Liver (tissue), 9 donors: Measurements from ENCODE around the gene IRAK1. TPM values are rescaled to one million over a fixed set of nuclear protein-coding genes. Genes with fewer than 3 reads are reported as not detected.

Experiments used
- DNase-seq: peaks from one replicate; pipeline ENCODE4 v3.0.0-alpha.2; 2017; ENCODE audit warnings: low spot score
- H3K27ac ChIP-seq, 2 donors: one replicate each; pipeline ENCODE4 v1.7.0; 2013; ENCODE audit warnings: inconsistent platforms in 2 of 2, low read length in 2 of 2, control low read depth in 1 of 2, low read depth in 1 of 2, mild to moderate bottlenecking in 1 of 2
- H3K27me3 ChIP-seq, 4 donors: one replicate each; pipeline versions ENCODE4 v1.6.1 to v1.7.0; 2013; ENCODE audit warnings: low read length in 3 of 4, inconsistent platforms in 1 of 4, mild to moderate bottlenecking in 1 of 4, moderate library complexity in 1 of 4; ENCODE audit not compliant: control insufficient read depth in 4 of 4, insufficient read depth in 4 of 4
- H3K36me3 ChIP-seq, 4 donors: one replicate each; pipeline versions ENCODE4 v1.6.1 to v1.7.0; 2013; ENCODE audit warnings: low read length in 3 of 4, mild to moderate bottlenecking in 3 of 4, low read depth in 1 of 4, moderate library complexity in 1 of 4; ENCODE audit not compliant: control insufficient read depth in 4 of 4, insufficient read depth in 3 of 4
- H3K4me1 ChIP-seq, 4 donors: one replicate each; pipeline versions ENCODE4 v1.6.1 to v1.7.0; 2013; ENCODE audit warnings: low read length in 3 of 4, mild to moderate bottlenecking in 3 of 4, moderate library complexity in 1 of 4; ENCODE audit not compliant: control insufficient read depth in 4 of 4, insufficient read depth in 4 of 4
- H3K4me3 ChIP-seq, 3 donors: one replicate each; pipeline versions ENCODE4 v1.6.1 to v1.7.0; 2013; ENCODE audit warnings: low read length in 3 of 3, control low read depth in 1 of 3, low read depth in 1 of 3, mild to moderate bottlenecking in 1 of 3
- H3K9ac ChIP-seq, 2 donors: one replicate each; pipeline ENCODE4 v1.7.0; 2013; ENCODE audit warnings: low read length in 2 of 2, mild to moderate bottlenecking in 2 of 2, moderate library complexity in 2 of 2, control low read depth in 1 of 2, low read depth in 1 of 2
- H3K9me3 ChIP-seq, 4 donors: one replicate each; pipeline versions ENCODE4 v1.6.1 to v1.7.0; 2013; ENCODE audit warnings: low read length in 3 of 4; ENCODE audit not compliant: control insufficient read depth in 4 of 4
- EGR1 ChIP-seq, 2 donors: IDR thresholded peaks; 2 replicates each; pipeline ENCODE4 v1.6.1; 2016 to 2018; ENCODE audit warnings: antibody characterized with exemption in 2 of 2, low read depth in 2 of 2
- FOXA1 ChIP-seq: IDR thresholded peaks from 2 replicates; pipeline ENCODE4 v1.6.1; 2016; ENCODE audit warnings: antibody characterized with exemption
- FOXA2 ChIP-seq: IDR thresholded peaks from 2 replicates; pipeline ENCODE4 v1.6.1; 2016; ENCODE audit warnings: antibody characterized with exemption
- GABPA ChIP-seq, 2 donors: IDR thresholded peaks in 1 of 2; conservative IDR thresholded peaks in 1 of 2; 2 replicates each; pipeline ENCODE4 v1.6.1; 2016; ENCODE audit warnings: antibody characterized with exemption in 2 of 2, mild to moderate bottlenecking in 1 of 2, moderate library complexity in 1 of 2
- HNF4A ChIP-seq, 2 donors: conservative IDR thresholded peaks; 2 replicates each; pipeline ENCODE4 v1.6.1; 2016; ENCODE audit warnings: antibody characterized with exemption in 2 of 2, mild to moderate bottlenecking in 2 of 2
- HNF4G ChIP-seq: IDR thresholded peaks from 2 replicates; pipeline ENCODE4 v1.6.1; 2016; ENCODE audit warnings: antibody characterized with exemption
- JUND ChIP-seq, 2 donors: IDR thresholded peaks; 2 replicates each; pipeline ENCODE4 v1.6.1; 2016; ENCODE audit warnings: antibody characterized with exemption in 2 of 2
- NR2F2 ChIP-seq: IDR thresholded peaks from 2 replicates; pipeline ENCODE4 v1.6.1; 2016; ENCODE audit warnings: antibody characterized with exemption
- RAD21 ChIP-seq, 2 donors: IDR thresholded peaks; 2 replicates each; pipeline ENCODE4 v1.6.1; 2016; ENCODE audit warnings: antibody characterized with exemption in 2 of 2, mild to moderate bottlenecking in 2 of 2
- RXRA ChIP-seq, 2 donors: IDR thresholded peaks; 2 replicates each; pipeline ENCODE4 v1.6.1; 2017 to 2018; ENCODE audit warnings: antibody characterized with exemption in 2 of 2, mild to moderate bottlenecking in 1 of 2
- SP1 ChIP-seq: IDR thresholded peaks from 2 replicates; pipeline ENCODE4 v1.6.1; 2018; ENCODE audit warnings: antibody characterized with exemption, mild to moderate bottlenecking
- TAF1 ChIP-seq: conservative IDR thresholded peaks from 2 replicates; pipeline ENCODE4 v1.6.1; 2016; ENCODE audit warnings: antibody characterized with exemption, mild to moderate bottlenecking
- YY1 ChIP-seq: IDR thresholded peaks from 2 replicates; pipeline ENCODE4 v1.6.1; 2016; ENCODE audit warnings: antibody characterized with exemption, mild to moderate bottlenecking
- WGBS: extraction: QIAGEN DNeasy Blood & Tissue Kit; methylation state at CpG from one replicate; pipeline ENCODE4 v1.1.7; 2013; 5-methylcytosine and 5-hydroxymethylcytosine counted together
- polyA plus RNA-seq, 2 donors: library from polyadenylated mRNA; stranded (reverse) in 1 of 2; unstranded in 1 of 2; fragments of 200-250 nt in 1 of 2; fragments of >200 nt in 1 of 2; fragmentation: Nextera tagmentation in 1 of 2; extraction: Ambion mirVana in 1 of 2; gene quantifications; one replicate each; pipeline versions ENCODE4 v1.2.1 to v1.2.3, GENCODE V29; 2013 to 2015
- total RNA-seq, 2 donors: library from RNA; depleted of rRNA; stranded (reverse); fragments of >200 nt; gene quantifications; one replicate each; pipeline ENCODE4 v1.2.3, GENCODE V29; 2014
- TF ChIP-seq, protein P1 (sequence below): IDR thresholded peaks from 2 replicates; pipeline ENCODE4 v1.6.1; 2016; ENCODE audit warnings: antibody characterized with exemption
- TF ChIP-seq, protein P2 (sequence below): IDR thresholded peaks from 2 replicates; pipeline ENCODE4 v1.6.1; 2016; ENCODE audit warnings: antibody characterized with exemption, mild to moderate bottlenecking
- TF ChIP-seq, protein P3 (sequence below): IDR thresholded peaks from 2 replicates; pipeline ENCODE4 v1.6.1; 2016; ENCODE audit warnings: antibody characterized with exemption
- TF ChIP-seq, protein P4 (sequence below): IDR thresholded peaks from 2 replicates; pipeline ENCODE4 v1.6.1; 2016; ENCODE audit warnings: antibody characterized with exemption
- TF ChIP-seq, protein P5 (sequence below): fragments of 150-350 bp; IDR thresholded peaks from 2 replicates; pipeline ENCODE4 v1.5.1; 2017; ENCODE audit warnings: improper control_type of control experiment, low read depth, low read length; ENCODE audit not compliant: missing input control
- donor health status: healthy.
- donor health status: healthy.
- donor health status: healthy.
- donor health status: healthy.
- donor health status: healthy.

The IRAK1 gene
- total and polyA plus RNA-seq, 4 donors: 17.6 to 55.8 (median 27.4) TPM

DNA sequence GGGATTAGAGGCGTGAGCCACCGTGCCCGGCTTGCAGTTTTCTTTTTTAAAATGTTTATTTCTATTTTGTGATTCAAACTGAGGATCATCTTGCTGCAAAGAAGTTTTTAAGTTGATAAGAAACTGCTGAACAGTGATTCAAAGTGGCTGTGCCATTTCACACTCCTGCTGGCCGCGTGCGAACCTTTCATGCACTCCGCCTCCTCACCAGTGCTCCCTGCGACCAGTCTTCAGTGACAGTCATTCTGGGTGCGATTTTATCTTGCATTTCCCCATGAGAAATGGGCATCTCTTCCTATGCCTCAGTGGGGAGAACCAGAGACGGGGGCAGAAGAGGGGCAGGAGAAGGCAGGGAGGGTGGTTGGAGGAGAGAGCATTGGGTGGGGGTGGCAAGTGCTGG, 25.7 kb downstream of the IRAK1 start:
- no peak overlapping the region for H3K4me3 ChIP-seq
- no peak overlapping the region for H3K27ac ChIP-seq
- 94% methylated on average over 10 of the region's 10 CpGs for WGBS

DNA sequence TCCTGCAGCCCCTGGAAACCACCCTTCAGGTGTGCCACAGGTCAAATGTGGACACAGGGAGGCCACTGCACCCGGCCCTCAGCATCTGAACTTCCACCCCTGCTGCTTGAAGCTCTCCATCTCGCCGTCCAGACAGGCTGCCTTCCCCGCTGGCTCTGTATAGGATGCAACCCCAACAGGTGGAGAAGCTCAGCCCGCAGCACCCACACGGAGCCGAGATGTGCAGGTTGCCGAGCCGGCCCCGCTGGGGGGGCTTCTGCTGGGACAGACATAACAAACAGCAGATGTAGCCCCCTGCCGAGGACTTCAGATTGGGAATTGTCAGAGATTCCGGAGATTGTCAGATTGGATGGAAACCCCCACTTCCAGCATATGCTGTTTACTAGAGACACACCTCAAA, 26.6 kb downstream of the IRAK1 start:
- H3K4me1 ChIP-seq: no peaks in the 10 kb centered on the region
- TF ChIP-seq RAD21 (IDR thresholded peaks at IDR 0.05): no peak
- no peak for TF ChIP-seq NR2F2
- TF ChIP-seq TAF1: no peak
- no peak for TF ChIP-seq YY1

More for the DNA sequence above, 25.7 kb downstream of the IRAK1 start:
- H3K36me3 ChIP-seq: no peaks in the 10 kb centered on the region
- H3K4me1 ChIP-seq: no peaks in the 10 kb centered on the region
- no peak overlapping the region for H3K9ac ChIP-seq
- DNase-seq: no peak
- no peaks in the 10 kb centered on the region for H3K9me3 ChIP-seq
- no peaks in the 10 kb centered on the region for H3K27me3 ChIP-seq
- no peak for TF ChIP-seq JUND (IDR thresholded peaks at IDR 0.05)
- no peak for TF ChIP-seq NR2F2
- TF ChIP-seq, protein P1, sequence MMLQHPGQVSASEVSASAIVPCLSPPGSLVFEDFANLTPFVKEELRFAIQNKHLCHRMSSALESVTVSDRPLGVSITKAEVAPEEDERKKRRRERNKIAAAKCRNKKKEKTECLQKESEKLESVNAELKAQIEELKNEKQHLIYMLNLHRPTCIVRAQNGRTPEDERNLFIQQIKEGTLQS: no peak
- TF ChIP-seq, protein P2, sequence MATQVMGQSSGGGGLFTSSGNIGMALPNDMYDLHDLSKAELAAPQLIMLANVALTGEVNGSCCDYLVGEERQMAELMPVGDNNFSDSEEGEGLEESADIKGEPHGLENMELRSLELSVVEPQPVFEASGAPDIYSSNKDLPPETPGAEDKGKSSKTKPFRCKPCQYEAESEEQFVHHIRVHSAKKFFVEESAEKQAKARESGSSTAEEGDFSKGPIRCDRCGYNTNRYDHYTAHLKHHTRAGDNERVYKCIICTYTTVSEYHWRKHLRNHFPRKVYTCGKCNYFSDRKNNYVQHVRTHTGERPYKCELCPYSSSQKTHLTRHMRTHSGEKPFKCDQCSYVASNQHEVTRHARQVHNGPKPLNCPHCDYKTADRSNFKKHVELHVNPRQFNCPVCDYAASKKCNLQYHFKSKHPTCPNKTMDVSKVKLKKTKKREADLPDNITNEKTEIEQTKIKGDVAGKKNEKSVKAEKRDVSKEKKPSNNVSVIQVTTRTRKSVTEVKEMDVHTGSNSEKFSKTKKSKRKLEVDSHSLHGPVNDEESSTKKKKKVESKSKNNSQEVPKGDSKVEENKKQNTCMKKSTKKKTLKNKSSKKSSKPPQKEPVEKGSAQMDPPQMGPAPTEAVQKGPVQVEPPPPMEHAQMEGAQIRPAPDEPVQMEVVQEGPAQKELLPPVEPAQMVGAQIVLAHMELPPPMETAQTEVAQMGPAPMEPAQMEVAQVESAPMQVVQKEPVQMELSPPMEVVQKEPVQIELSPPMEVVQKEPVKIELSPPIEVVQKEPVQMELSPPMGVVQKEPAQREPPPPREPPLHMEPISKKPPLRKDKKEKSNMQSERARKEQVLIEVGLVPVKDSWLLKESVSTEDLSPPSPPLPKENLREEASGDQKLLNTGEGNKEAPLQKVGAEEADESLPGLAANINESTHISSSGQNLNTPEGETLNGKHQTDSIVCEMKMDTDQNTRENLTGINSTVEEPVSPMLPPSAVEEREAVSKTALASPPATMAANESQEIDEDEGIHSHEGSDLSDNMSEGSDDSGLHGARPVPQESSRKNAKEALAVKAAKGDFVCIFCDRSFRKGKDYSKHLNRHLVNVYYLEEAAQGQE: no peak
- no peak for TF ChIP-seq RXRA (IDR thresholded peaks at IDR 0.05)
- no peak for TF ChIP-seq HNF4A (conservative IDR thresholded peaks at IDR 0.05)
- no peak for TF ChIP-seq RAD21 (IDR thresholded peaks at IDR 0.05)
- TF ChIP-seq TAF1: no peak
- TF ChIP-seq, protein P3, sequence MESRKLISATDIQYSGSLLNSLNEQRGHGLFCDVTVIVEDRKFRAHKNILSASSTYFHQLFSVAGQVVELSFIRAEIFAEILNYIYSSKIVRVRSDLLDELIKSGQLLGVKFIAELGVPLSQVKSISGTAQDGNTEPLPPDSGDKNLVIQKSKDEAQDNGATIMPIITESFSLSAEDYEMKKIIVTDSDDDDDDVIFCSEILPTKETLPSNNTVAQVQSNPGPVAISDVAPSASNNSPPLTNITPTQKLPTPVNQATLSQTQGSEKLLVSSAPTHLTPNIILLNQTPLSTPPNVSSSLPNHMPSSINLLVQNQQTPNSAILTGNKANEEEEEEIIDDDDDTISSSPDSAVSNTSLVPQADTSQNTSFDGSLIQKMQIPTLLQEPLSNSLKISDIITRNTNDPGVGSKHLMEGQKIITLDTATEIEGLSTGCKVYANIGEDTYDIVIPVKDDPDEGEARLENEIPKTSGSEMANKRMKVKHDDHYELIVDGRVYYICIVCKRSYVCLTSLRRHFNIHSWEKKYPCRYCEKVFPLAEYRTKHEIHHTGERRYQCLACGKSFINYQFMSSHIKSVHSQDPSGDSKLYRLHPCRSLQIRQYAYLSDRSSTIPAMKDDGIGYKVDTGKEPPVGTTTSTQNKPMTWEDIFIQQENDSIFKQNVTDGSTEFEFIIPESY: no peak
- no peak for TF ChIP-seq GABPA (IDR thresholded peaks at IDR 0.05 in 1 of 2, conservative IDR thresholded peaks at IDR 0.05 in 1 of 2)
- TF ChIP-seq, protein P4, sequence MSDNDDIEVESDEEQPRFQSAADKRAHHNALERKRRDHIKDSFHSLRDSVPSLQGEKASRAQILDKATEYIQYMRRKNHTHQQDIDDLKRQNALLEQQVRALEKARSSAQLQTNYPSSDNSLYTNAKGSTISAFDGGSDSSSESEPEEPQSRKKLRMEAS: no peak
- no peak for TF ChIP-seq FOXA2
- TF ChIP-seq HNF4G: no peak
- TF ChIP-seq SP1: no peak
- TF ChIP-seq EGR1 (IDR thresholded peaks at IDR 0.05; ENCODE audit: low read depth in 2 of 2): no peak
- no peak for TF ChIP-seq FOXA1
- no peak for TF ChIP-seq YY1
- TF ChIP-seq, protein P5, sequence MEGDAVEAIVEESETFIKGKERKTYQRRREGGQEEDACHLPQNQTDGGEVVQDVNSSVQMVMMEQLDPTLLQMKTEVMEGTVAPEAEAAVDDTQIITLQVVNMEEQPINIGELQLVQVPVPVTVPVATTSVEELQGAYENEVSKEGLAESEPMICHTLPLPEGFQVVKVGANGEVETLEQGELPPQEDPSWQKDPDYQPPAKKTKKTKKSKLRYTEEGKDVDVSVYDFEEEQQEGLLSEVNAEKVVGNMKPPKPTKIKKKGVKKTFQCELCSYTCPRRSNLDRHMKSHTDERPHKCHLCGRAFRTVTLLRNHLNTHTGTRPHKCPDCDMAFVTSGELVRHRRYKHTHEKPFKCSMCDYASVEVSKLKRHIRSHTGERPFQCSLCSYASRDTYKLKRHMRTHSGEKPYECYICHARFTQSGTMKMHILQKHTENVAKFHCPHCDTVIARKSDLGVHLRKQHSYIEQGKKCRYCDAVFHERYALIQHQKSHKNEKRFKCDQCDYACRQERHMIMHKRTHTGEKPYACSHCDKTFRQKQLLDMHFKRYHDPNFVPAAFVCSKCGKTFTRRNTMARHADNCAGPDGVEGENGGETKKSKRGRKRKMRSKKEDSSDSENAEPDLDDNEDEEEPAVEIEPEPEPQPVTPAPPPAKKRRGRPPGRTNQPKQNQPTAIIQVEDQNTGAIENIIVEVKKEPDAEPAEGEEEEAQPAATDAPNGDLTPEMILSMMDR: no peak

More for the DNA sequence above, 26.6 kb downstream of the IRAK1 start:
- H3K27me3 ChIP-seq: no peaks in the 10 kb centered on the region
- DNase-seq: no peak
- no peaks in the 10 kb centered on the region for H3K36me3 ChIP-seq
- H3K4me3 ChIP-seq: no peak overlapping the region
- no peak overlapping the region for H3K27ac ChIP-seq
- no peak overlapping the region for H3K9ac ChIP-seq
- 91% methylated on average over 12 of the region's 12 CpGs for WGBS
- H3K9me3 ChIP-seq: no peaks in the 10 kb centered on the region
